Upper lobe of right lung (tissue), 1 donor: Measurements from ENCODE around the gene TMEM109. TPM values are rescaled to one million over a fixed set of nuclear protein-coding genes. Genes with fewer than 3 reads are reported as not detected.

ENCODE experiments used
- ATAC-seq: fragments of 200-7000 bp; cut with Tn5 transposase; one replicate; pipeline ENCODE4 v1.9.1; 2020; ENCODE audit warnings: mild to moderate bottlenecking, moderate library complexity
- DNase-seq: peaks from one replicate; pipeline ENCODE4 v3.0.0-alpha.2; 2020
- H3K27ac ChIP-seq: fragments of 200-600 bp; one replicate; pipeline ENCODE4 v1.8.0; 2022
- H3K27me3 ChIP-seq: fragments of 200-600 bp; one replicate; pipeline ENCODE4 v1.8.0; 2022; ENCODE audit warnings: mild to moderate bottlenecking
- H3K36me3 ChIP-seq: fragments of 200-600 bp; one replicate; pipeline ENCODE4 v1.8.0; 2022
- H3K4me1 ChIP-seq: fragments of 200-600 bp; one replicate; pipeline ENCODE4 v1.8.0; 2022
- H3K4me3 ChIP-seq: fragments of 200-600 bp; one replicate; pipeline ENCODE4 v1.8.0; 2022; ENCODE audit warnings: mild to moderate bottlenecking
- H3K9me3 ChIP-seq: fragments of 200-600 bp; one replicate; pipeline ENCODE4 v1.8.0; 2022
- intact Hi-C: fragments of 100-400 bp; cut with DNase I; formaldehyde crosslinking; loops from one replicate; pipeline ENCODE4 v1.11.0; 2022
- long read RNA-seq: library from polyadenylated mRNA; unstranded; transcript quantifications from one replicate; pipeline ENCODE4 v2.0.0, GENCODE V29; 2021
- total RNA-seq: library from RNA; stranded (reverse); fragmentation: NEBNext Ultra II Directional; extraction: Animal tissue kit (Norgen Biotek cat#: 25700); gene quantifications from one replicate; pipeline ENCODE4 v1.2.1, GENCODE V29; 2021
- TF ChIP-seq, protein P1 (sequence below): fragments of 200-600 bp; IDR thresholded peaks from one replicate; pipeline ENCODE4 v1.8.0; 2022; ENCODE audit warnings: antibody characterized with exemption
- donor health status: DM: no; HTN: yes; CAD: no; lungs with severe emphysema.

The TMEM109 gene, protein sequence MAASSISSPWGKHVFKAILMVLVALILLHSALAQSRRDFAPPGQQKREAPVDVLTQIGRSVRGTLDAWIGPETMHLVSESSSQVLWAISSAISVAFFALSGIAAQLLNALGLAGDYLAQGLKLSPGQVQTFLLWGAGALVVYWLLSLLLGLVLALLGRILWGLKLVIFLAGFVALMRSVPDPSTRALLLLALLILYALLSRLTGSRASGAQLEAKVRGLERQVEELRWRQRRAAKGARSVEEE
- total RNA-seq: 156 TPM
- long read RNA-seq, transcript TMEM109-202 (3 exons, 1,959 nt): minor isoform, 7 of 233 reads
- long read RNA-seq, transcript TMEM109-201 (4 exons, 2,413 nt): major isoform, 182 of 233 reads
- long read RNA-seq, partial matches to known transcripts: 43 of 233 reads
- long read RNA-seq, other reads (novel, unspliced or antisense): 1 of 233 reads

DNA sequence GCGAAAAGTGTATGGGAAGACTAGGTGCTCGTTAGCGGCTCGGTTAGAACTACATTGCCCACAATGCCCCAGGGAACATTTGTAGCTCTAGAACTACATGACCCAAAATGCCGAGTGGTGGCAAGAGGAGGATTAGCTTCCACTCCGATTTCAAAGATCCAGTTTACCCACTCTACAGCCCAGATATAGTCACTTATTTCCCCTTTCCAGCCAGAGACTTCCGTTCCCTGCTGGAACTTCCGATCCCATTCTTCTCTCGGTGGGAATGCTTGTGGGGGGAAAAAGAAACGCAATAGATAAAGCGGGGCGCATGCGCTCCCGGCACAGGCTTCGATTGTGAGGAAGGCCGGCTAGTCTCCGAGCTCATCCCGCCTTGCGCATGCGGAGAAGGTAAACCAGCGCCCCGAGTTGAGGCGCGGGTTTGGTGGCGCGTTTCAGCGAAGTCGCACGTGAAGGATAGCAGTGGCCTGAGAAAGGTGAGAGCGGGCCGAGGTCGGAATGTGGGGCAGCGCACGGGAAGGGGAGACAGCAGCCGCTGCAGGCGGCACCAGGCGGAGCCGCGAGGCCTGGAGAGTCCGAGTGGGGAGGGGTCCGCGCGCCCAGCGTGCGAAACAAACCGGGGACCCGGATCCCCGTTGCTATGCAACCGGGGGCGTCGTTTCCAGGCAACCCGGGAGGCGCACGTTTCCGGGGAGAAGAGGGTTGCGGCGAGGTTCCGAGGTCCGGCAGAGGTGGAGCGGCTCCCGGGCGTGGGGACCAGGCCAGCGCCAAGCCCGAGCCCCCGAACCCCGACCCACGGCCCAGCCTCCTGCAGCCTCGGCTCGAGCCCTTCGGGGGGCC lies at the start of gene TMEM109:
TMEM109 (plus strand) TSS at position 366 of the 840 bp plus-strand sequence. CDS start 5,536 bp downstream, outside the sequence.
- peak; percentile 94 for DNase-seq
- no peaks in the 10 kb centered on the region for H3K27me3 ChIP-seq
- peak within 1 kb of the TSS; percentile 96 for H3K27ac ChIP-seq
- peaks cover 36% of the 10 kb centered on the region for H3K4me1 ChIP-seq
- ATAC-seq: peak; percentile 83
- H3K4me3 ChIP-seq: peak within 1 kb of the TSS; percentile 83
- TF ChIP-seq, protein P1, sequence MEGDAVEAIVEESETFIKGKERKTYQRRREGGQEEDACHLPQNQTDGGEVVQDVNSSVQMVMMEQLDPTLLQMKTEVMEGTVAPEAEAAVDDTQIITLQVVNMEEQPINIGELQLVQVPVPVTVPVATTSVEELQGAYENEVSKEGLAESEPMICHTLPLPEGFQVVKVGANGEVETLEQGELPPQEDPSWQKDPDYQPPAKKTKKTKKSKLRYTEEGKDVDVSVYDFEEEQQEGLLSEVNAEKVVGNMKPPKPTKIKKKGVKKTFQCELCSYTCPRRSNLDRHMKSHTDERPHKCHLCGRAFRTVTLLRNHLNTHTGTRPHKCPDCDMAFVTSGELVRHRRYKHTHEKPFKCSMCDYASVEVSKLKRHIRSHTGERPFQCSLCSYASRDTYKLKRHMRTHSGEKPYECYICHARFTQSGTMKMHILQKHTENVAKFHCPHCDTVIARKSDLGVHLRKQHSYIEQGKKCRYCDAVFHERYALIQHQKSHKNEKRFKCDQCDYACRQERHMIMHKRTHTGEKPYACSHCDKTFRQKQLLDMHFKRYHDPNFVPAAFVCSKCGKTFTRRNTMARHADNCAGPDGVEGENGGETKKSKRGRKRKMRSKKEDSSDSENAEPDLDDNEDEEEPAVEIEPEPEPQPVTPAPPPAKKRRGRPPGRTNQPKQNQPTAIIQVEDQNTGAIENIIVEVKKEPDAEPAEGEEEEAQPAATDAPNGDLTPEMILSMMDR: no peak
- H3K36me3 ChIP-seq: no peaks in the 10 kb centered on the region
- H3K9me3 ChIP-seq: no peaks in the 10 kb centered on the region
- intact Hi-C loops: no loop called here

DNA sequence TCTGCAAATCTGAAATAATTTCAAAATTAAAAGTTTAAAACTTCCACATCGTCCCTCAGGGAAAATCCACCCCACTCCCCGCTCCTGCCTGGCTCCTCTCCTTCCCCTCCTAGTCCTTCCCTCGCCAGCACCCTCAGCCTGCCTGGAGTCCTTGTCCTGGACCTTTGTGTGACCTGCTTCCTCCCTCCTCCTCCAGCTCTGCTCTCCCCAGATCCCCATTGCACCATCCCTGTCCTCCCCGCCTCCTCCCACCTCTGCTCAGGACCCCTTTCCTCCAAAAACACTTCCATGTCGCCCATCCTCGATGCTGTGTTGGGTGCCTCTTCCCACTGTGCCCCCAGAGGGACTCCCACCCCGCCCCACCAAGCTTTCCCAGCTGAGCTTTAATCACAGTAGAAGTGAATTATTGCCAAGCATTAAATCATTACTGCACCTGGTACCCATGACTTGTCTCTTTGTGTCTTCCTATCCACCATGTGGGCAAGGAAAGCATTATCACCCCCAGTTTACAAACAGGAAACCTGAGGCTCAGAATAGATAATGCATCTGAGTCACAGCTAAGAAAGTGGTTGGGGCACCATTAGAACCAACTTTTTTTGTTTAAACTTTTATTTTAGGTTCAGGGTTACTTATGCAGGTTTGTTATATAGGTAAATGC lies 49.0 kb upstream of the TMEM109 start:
- Histone ChIP-seq H3K4me1 (no peaks in the 10 kb centered on the region), H3K4me3 (no peak overlapping the region), H3K27ac (no peak overlapping the region), H3K9me3 (no peaks in the 10 kb centered on the region), H3K36me3 (no peaks in the 10 kb centered on the region), H3K27me3 (no peaks in the 10 kb centered on the region)
- TF ChIP-seq, protein P1: no peak
- intact Hi-C loops: no loop called here
- DNase-seq (peak; percentile 26), ATAC-seq (no peak)

DNA sequence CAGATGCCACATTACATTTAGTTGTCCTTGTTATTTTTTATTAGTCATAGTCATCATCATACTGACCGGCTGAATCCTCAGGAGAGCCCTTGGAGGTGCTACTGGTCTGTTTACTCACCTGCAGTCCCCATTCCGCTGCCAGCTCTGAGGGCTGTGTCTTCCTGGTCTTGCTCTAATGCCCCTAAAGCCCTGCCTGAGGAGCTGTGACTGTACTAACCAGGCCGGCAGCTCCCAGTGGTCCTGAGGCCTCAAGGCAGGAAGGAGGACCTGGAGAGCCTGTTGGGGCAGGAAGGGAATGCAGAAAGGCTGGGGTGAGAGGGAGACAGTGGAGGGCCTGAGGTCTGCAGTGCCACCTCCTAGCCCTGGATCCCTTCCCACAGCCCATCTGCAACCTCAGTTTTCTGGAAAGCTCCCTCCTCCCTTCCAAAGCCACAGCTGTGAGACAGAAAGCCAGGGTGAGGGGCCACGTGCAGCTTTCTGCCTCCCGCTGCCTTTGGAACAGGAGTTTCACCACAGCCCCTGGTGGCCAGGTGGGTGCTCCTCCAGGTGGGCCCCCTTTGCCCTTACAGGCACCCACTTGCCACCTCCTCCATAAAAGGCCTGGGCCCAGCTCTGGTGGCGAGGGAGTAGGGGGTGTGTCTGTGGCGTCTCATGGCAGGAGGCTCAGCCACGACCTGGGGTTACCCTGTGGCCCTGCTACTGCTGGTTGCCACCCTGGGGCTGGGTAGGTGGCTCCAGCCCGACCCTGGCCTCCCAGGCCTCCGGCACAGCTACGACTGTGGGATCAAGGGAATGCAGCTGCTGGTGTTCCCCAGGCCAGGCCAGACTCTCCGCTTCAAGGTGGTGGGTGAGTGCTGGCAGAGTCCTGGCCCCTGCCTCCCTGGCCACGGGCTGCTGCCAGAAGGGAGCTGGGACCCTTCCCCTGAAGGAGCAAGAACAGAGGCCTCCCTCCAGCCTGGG lies 46.8 kb upstream of the TMEM109 start, which contains the start of gene ZP1:
ZP1 (plus strand) TSS at position 632 of the 960 bp plus-strand sequence; CDS start at position 652, 20 bp downstream.
- Histone ChIP-seq H3K27me3 (no peaks in the 10 kb centered on the region), H3K9me3 (no peaks in the 10 kb centered on the region), H3K36me3 (no peaks in the 10 kb centered on the region), H3K4me3 (no peak within 1 kb of the TSS), H3K4me1 (peaks cover 13% of the 10 kb centered on the region), H3K27ac (no peak within 1 kb of the TSS)
- DNase-seq (peak; percentile 48), ATAC-seq (no peak)
- TF ChIP-seq, protein P1: no peak
- intact Hi-C loops: no loop called here

DNA sequence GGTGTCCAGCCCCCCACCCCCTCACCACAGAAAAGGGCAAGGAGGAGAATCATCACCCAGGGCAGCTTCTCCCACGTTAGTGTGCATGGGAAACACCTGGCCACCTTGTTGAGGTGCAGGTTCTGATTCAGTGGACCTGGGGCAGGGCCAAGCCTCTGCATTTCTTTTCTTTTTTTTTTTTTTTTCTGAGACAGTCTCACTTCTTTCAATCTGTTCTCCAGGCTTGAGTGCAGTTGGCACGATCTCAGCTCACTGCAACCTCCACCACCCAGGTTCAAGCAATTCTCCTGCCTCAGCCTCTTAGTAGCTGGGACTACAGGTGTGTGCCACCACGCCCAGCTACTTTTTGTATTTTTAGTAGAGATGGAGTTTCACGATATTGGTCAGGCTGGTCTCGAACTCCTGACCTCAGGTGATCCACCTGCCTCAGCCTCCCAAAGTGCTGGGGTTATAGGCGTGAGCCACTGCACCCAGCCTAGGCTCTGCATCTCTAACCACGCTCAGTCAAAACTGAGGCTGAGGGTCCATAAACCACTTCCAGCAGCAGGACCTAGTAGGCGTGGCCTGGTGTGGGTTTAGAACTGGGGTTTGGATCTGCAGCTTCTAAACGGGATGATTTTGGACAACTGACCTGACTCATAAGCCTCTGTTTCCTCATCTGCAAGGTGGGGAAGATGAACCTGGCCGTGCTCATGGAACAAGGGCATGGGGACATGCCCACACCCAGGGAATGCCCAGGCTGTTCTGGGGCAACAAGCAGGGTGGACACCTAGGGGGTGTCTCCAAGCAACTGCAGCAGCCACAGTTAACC lies 45.9 kb upstream of the TMEM109 start:
- Histone ChIP-seq H3K36me3 (no peaks in the 10 kb centered on the region), H3K4me3 (no peak overlapping the region), H3K4me1 (peaks cover 20% of the 10 kb centered on the region), H3K27ac (no peak overlapping the region), H3K9me3 (no peaks in the 10 kb centered on the region), H3K27me3 (no peaks in the 10 kb centered on the region)
- intact Hi-C loops: no loop called here
- DNase-seq: peak; percentile 11
- ATAC-seq: no peak
- TF ChIP-seq, protein P1: no peak
